Measurements from ENCODE around the gene ALK.

GRCh38 chr2:29936020-29936419, 14.6 kb upstream of the ALK start:
- TF ChIP-seq POLR2AphosphoS5 (IDR thresholded peaks at IDR 0.05), result no peak
- no peak for TF ChIP-seq POLR2A (IDR thresholded peaks at IDR 0.05)
- no peak for TF ChIP-seq EP300 (IDR thresholded peaks at IDR 0.05)
- TF ChIP-seq, protein P1, sequence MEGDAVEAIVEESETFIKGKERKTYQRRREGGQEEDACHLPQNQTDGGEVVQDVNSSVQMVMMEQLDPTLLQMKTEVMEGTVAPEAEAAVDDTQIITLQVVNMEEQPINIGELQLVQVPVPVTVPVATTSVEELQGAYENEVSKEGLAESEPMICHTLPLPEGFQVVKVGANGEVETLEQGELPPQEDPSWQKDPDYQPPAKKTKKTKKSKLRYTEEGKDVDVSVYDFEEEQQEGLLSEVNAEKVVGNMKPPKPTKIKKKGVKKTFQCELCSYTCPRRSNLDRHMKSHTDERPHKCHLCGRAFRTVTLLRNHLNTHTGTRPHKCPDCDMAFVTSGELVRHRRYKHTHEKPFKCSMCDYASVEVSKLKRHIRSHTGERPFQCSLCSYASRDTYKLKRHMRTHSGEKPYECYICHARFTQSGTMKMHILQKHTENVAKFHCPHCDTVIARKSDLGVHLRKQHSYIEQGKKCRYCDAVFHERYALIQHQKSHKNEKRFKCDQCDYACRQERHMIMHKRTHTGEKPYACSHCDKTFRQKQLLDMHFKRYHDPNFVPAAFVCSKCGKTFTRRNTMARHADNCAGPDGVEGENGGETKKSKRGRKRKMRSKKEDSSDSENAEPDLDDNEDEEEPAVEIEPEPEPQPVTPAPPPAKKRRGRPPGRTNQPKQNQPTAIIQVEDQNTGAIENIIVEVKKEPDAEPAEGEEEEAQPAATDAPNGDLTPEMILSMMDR (IDR thresholded peaks at IDR 0.05), result no peak
